Omental fat pad (tissue), 4 donors: Measurements from ENCODE around the gene P2RX6. TPM values are rescaled to one million over a fixed set of nuclear protein-coding genes. Genes with fewer than 3 reads are reported as not detected.

Experiments
- ATAC-seq: fragments of 150-250 bp; one replicate; pipeline ENCODE4 v1.9.1; 2016; ENCODE audit warnings: mild to moderate bottlenecking, moderate library complexity; ENCODE audit not compliant: low FRiP score
- DNase-seq: peaks from one replicate; pipeline ENCODE4 v3.0.0-alpha.2; 2019; ENCODE audit warnings: low spot score
- total RNA-seq, 4 donors: library from RNA; depleted of rRNA; stranded (reverse); fragments of >200 nt; gene quantifications; one replicate each; pipeline ENCODE4 v1.1.0, GENCODE V29; 2016
- TF ChIP-seq, protein P1 (sequence below), 3 donors: fragments of 450-650 bp; IDR thresholded peaks; one replicate each; pipeline ENCODE4 v1.5.1; 2016 to 2017; ENCODE audit warnings: antibody characterized with exemption in 3 of 3, mild to moderate bottlenecking in 3 of 3, moderate library complexity in 2 of 3

P2RX6 gene
- total RNA-seq, 4 donors from 2014 or later, result 1.0 to 1.9 TPM; not detected in 2

DNA sequence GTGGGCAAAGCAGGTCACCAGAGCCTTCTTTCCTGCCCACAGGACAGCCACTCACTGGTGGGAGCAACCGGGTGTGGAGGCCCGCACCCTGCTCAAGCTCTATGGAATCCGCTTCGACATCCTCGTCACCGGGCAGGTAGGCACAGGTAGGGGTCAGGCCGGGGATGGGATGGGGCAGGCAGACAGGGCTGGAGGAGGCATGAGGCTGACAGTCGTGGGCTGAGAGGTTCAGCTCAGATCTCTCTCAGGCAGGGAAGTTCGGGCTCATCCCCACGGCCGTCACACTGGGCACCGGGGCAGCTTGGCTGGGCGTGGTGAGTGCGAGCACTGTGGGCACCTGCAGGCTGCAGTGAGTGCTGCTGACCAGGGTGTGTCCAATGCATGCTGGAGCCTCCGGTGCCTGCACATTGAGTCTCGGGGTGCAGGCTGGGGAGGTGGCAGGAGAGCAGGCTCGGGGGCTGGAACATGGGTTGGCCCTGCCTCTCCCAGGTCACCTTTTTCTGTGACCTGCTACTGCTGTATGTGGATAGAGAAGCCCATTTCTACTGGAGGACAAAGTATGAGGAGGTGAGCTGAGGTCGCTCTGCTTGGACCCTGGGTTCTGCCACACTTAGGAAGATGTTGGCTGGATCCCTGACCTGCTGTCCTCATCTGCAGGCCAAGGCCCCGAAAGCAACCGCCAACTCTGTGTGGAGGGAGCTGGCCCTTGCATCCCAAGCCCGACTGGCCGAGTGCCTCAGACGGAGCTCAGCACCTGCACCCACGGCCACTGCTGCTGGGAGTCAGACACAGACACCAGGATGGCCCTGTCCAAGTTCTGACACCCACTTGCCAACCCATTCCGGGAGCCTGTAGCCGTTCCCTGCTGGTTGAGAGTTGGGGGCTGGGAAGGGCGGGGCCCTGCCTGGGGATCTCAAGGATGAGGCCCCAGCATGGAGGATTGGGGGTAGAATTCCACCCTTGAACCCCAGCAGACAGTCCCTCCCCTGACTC lies 11.1 kb downstream of the P2RX6 start:
- DNase-seq (no peak), ATAC-seq (no peak)
- TF ChIP-seq, protein P1, sequence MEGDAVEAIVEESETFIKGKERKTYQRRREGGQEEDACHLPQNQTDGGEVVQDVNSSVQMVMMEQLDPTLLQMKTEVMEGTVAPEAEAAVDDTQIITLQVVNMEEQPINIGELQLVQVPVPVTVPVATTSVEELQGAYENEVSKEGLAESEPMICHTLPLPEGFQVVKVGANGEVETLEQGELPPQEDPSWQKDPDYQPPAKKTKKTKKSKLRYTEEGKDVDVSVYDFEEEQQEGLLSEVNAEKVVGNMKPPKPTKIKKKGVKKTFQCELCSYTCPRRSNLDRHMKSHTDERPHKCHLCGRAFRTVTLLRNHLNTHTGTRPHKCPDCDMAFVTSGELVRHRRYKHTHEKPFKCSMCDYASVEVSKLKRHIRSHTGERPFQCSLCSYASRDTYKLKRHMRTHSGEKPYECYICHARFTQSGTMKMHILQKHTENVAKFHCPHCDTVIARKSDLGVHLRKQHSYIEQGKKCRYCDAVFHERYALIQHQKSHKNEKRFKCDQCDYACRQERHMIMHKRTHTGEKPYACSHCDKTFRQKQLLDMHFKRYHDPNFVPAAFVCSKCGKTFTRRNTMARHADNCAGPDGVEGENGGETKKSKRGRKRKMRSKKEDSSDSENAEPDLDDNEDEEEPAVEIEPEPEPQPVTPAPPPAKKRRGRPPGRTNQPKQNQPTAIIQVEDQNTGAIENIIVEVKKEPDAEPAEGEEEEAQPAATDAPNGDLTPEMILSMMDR (IDR thresholded peaks at IDR 0.05), result no peak

GRCh38 chr22:21026783-21027692 lies 12.1 kb downstream of the P2RX6 start:
- DNase-seq (no peak), ATAC-seq (peak; percentile 58)
- TF ChIP-seq, protein P1 (IDR thresholded peaks at IDR 0.05), result no peak

- no peak for DNase-seq
- no peak for ATAC-seq
- TF ChIP-seq, protein P1 (IDR thresholded peaks at IDR 0.05), result no peak
These were observed 13.6 kb downstream of the P2RX6 start for GRCh38 chr22:21028277-21029251.

DNA sequence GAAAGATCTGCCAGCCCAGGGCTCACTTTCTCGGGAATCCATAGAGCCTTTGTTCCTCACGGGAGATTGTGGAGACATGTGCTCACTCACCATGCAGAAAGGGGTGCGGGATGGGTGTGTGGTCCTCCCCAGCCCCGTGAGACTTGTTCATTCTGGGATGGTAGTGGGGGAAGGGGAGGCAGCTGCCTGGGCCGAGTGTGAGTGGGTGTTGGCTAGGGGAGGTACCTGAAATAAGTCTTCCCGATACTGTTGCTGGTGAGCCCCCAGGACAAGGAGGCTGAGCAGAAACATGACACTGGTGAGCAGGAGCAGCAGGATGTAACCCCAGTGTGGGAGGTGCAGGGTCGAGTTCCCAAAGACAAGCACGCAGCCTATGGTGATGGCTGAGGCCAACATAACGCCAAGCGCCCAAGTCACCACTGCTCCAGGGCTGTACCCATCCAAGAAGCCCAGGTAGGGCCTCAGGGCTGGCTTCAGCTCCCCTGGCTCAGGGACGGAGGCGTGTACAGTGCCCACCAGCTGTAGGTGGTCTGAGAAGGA lies 14.6 kb downstream of the P2RX6 start:
- ATAC-seq (no peak), DNase-seq (no peak)
- TF ChIP-seq, protein P1 (IDR thresholded peaks at IDR 0.05), result no peak

DNA sequence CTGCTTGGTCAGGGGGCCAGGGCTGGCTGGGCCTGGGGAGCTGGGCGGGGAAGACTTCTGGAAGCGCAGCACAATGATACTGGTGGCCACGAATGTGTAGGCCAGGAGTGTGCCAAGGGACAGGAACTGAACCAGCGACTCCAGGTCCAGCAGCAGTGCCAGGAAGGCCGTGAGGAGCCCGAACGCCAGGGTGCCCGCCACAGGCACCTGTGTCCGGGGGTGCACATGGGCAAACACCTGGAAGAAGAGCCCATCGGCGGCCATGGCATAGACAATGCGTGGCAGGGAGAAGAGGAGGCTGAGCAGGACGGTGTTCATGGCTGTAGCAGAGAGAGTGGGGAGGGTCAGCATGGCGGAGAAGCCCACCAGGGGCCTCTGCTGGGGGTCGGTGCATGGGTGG lies 15.1 kb downstream of the P2RX6 start:
- TF ChIP-seq, protein P1 (IDR thresholded peaks at IDR 0.05), result no peak
- DNase-seq, result no peak
- no peak for ATAC-seq
